ENCODE data around the gene STK16. TPM values are rescaled to one million over a fixed set of nuclear protein-coding genes. Genes with fewer than 3 reads are reported as not detected.

Gene STK16
- total RNA-seq, 1 donor: 31.8 TPM

DNA sequence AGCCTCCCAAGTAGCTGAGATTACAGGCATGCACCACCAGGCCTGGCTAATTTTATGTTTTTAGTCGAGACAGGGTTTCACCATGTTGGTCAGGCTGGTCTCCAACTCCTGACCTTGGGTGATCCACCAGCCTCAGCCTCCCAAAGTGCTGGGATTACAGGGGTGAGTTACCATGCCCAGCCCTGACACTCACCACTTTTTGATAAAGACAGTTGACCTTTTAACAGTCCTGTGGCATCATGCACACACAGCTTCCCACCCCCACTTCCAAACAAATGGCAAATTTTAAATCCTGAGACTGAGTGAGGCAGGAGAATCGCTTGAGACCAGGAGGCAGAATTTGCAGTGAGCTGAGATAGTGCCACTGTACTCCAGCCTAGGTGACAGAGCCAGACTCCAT lies 27.7 kb downstream of the STK16 start:
- TF ChIP-seq, protein P1, sequence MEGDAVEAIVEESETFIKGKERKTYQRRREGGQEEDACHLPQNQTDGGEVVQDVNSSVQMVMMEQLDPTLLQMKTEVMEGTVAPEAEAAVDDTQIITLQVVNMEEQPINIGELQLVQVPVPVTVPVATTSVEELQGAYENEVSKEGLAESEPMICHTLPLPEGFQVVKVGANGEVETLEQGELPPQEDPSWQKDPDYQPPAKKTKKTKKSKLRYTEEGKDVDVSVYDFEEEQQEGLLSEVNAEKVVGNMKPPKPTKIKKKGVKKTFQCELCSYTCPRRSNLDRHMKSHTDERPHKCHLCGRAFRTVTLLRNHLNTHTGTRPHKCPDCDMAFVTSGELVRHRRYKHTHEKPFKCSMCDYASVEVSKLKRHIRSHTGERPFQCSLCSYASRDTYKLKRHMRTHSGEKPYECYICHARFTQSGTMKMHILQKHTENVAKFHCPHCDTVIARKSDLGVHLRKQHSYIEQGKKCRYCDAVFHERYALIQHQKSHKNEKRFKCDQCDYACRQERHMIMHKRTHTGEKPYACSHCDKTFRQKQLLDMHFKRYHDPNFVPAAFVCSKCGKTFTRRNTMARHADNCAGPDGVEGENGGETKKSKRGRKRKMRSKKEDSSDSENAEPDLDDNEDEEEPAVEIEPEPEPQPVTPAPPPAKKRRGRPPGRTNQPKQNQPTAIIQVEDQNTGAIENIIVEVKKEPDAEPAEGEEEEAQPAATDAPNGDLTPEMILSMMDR (IDR thresholded peaks at IDR 0.05; ENCODE audit: extremely low read depth, low read depth, low read length): no peak
- Histone ChIP-seq H3K9me3 (ENCODE audit: low read depth, low read length) (no peaks in the 10 kb centered on the region), H3K4me1 (ENCODE audit: insufficient read depth, low read length) (peaks cover 23% of the 10 kb centered on the region), H2AFZ (ENCODE audit: low read length) (no peak overlapping the region), H3K79me2 (ENCODE audit: insufficient read depth, low read length) (no peaks in the 10 kb centered on the region), H4K20me1 (ENCODE audit: insufficient read depth, low read length) (no peaks in the 10 kb centered on the region), H3K4me2 (ENCODE audit: insufficient read depth, low read length) (no peak overlapping the region), H3K27me3 (ENCODE audit: insufficient read depth, low read length) (no peaks in the 10 kb centered on the region), H3K4me3 (ENCODE audit: insufficient read depth, low read length) (no peak overlapping the region), H3K27ac (ENCODE audit: low read depth, low read length) (no peak overlapping the region), H3K36me3 (ENCODE audit: insufficient read depth, low read length) (no peaks in the 10 kb centered on the region)
- no peak for DNase-seq (ENCODE audit: insufficient read length, low spot score, missing footprints)

- H4K20me1 ChIP-seq (ENCODE audit: insufficient read depth, low read length): no peaks in the 10 kb centered on the region
- H3K79me2 ChIP-seq (ENCODE audit: insufficient read depth, low read length): no peaks in the 10 kb centered on the region
- H2AFZ ChIP-seq (ENCODE audit: low read length): peak overlapping the region; percentile 18
- H3K4me1 ChIP-seq (ENCODE audit: insufficient read depth, low read length): peaks cover 33% of the 10 kb centered on the region
- DNase-seq (ENCODE audit: insufficient read length, low spot score, missing footprints): peak; percentile 70
- no peaks in the 10 kb centered on the region for H3K27me3 ChIP-seq (ENCODE audit: insufficient read depth, low read length)
- H3K4me3 ChIP-seq (ENCODE audit: insufficient read depth, low read length): peak overlapping the region; percentile 11
- no peaks in the 10 kb centered on the region for H3K9me3 ChIP-seq (ENCODE audit: low read depth, low read length)
- TF ChIP-seq, protein P1 (IDR thresholded peaks at IDR 0.05; ENCODE audit: extremely low read depth, low read depth, low read length): no peak
- peak overlapping the region; percentile 90 for H3K27ac ChIP-seq (ENCODE audit: low read depth, low read length)
- no peaks in the 10 kb centered on the region for H3K36me3 ChIP-seq (ENCODE audit: insufficient read depth, low read length)
- peak overlapping the region; percentile 58 for H3K4me2 ChIP-seq (ENCODE audit: insufficient read depth, low read length)
Measured at GRCh38 chr2:219273937-219274336, 28.7 kb downstream of the STK16 start.

GRCh38 chr2:219274361-219274921 lies 29.2 kb downstream of the STK16 start:
- H3K79me2 ChIP-seq (ENCODE audit: insufficient read depth, low read length): no peaks in the 10 kb centered on the region
- H3K4me2 ChIP-seq (ENCODE audit: insufficient read depth, low read length): peak overlapping the region; percentile 58
- TF ChIP-seq, protein P1 (IDR thresholded peaks at IDR 0.05; ENCODE audit: extremely low read depth, low read depth, low read length): no peak
- DNase-seq (ENCODE audit: insufficient read length, low spot score, missing footprints): peak; percentile 91
- peaks cover 33% of the 10 kb centered on the region for H3K4me1 ChIP-seq (ENCODE audit: insufficient read depth, low read length)
- peak overlapping the region; percentile 90 for H3K27ac ChIP-seq (ENCODE audit: low read depth, low read length)
- peak overlapping the region; percentile 18 for H2AFZ ChIP-seq (ENCODE audit: low read length)
- H4K20me1 ChIP-seq (ENCODE audit: insufficient read depth, low read length): no peaks in the 10 kb centered on the region
- no peaks in the 10 kb centered on the region for H3K9me3 ChIP-seq (ENCODE audit: low read depth, low read length)
- H3K36me3 ChIP-seq (ENCODE audit: insufficient read depth, low read length): no peaks in the 10 kb centered on the region
- H3K4me3 ChIP-seq (ENCODE audit: insufficient read depth, low read length): peak overlapping the region; percentile 11
- no peaks in the 10 kb centered on the region for H3K27me3 ChIP-seq (ENCODE audit: insufficient read depth, low read length)

DNA sequence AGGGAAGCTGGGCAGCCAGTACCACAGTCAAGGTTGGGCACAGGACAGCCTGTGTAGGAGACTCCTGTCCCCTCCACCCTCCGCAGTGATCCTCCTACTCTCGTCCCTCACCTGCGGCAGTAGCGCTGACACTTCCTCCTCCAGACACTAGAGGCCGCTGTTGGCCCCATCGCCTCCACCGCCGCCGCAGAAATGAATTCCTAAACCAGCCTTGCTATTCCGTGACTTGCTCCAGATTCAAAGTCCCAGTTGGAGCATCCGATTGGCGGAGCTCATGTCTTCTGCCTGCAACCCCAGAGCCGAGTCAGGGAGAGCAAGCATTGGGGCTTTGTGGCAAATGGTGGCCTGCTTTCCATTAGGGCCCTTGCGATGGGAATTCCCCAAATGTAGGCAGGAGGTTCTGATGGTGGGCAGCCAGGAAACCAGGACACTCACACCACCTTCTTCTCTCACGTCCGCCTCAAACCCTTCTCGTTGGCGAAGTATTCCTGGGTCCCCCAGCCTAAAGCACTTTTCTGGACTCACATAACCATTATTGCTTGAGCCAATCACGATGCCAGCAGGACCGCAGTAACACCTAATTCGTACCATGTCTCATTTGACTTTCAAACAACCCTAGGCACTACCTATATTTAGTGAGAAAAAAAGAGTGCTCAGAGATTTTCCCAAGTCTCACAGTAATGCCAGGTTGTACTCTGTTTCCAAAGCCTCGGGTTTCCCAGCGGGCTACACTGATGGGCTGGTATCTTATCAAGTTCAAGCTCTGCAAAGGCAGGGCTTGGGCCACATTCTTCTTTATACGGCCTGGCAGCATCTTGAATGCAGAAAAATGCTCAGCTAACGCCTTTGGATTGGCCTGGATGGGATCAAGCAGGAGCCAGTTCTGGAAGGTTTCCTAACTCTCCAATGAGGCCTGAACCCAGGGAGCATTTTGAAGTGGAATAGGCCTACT lies 32.7 kb downstream of the STK16 start:
- H3K4me3 ChIP-seq (ENCODE audit: insufficient read depth, low read length): peak overlapping the region; percentile 75
- TF ChIP-seq, protein P1 (IDR thresholded peaks at IDR 0.05; ENCODE audit: extremely low read depth, low read depth, low read length): peak; percentile 99
- H4K20me1 ChIP-seq (ENCODE audit: insufficient read depth, low read length): peaks cover 2% of the 10 kb centered on the region
- H3K27me3 ChIP-seq (ENCODE audit: insufficient read depth, low read length): no peaks in the 10 kb centered on the region
- peak overlapping the region; percentile 81 for H3K4me2 ChIP-seq (ENCODE audit: insufficient read depth, low read length)
- H3K4me1 ChIP-seq (ENCODE audit: insufficient read depth, low read length): peaks cover 40% of the 10 kb centered on the region
- DNase-seq (ENCODE audit: insufficient read length, low spot score, missing footprints): peak; percentile 92
- H3K9me3 ChIP-seq (ENCODE audit: low read depth, low read length): no peaks in the 10 kb centered on the region
- H3K27ac ChIP-seq (ENCODE audit: low read depth, low read length): peak overlapping the region; percentile 97
- peaks cover 15% of the 10 kb centered on the region for H3K79me2 ChIP-seq (ENCODE audit: insufficient read depth, low read length)
- peaks cover 22% of the 10 kb centered on the region for H3K36me3 ChIP-seq (ENCODE audit: insufficient read depth, low read length)
- H2AFZ ChIP-seq (ENCODE audit: low read length): peak overlapping the region; percentile 91

All from osteoblast (primary cell).